HG03064 (cell line): ENCODE data around the gene EML3.
"Not testable (repeated sequence)": the region's sequence is repeated elsewhere in the genome, so short reads cannot be mapped to it uniquely, and the experiment has no call there.

Experiments
- ATAC-seq: cut with Tn5 transposase; IDR thresholded peaks from one replicate; pipeline ENCODE4 v1.9.1; 2021; ENCODE audit warnings: low read depth; ENCODE audit not compliant: unreplicated experiment

The EML3 gene

DNA sequence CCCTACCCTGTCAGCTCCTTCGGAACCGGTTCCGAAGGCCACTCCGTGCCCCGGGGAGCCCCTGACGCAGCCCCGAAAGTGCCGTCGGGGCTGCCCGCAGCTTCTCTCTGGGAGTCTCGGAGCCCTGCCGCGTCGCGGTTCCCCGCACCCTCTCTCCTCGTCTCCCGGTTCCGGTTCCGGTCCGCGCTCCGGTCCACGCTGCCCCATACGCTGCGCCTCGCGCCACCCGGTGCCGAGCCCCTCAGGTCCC, 11.5 kb downstream of the EML3 start:
- ATAC-seq, result no peak

GRCh38 chr11:62600367-62601121, 12.0 kb downstream of the EML3 start:
- ATAC-seq, result no peak

- ATAC-seq, result no peak
Measured at GRCh38 chr11:62599901-62600300, 12.7 kb downstream of the EML3 start.

DNA sequence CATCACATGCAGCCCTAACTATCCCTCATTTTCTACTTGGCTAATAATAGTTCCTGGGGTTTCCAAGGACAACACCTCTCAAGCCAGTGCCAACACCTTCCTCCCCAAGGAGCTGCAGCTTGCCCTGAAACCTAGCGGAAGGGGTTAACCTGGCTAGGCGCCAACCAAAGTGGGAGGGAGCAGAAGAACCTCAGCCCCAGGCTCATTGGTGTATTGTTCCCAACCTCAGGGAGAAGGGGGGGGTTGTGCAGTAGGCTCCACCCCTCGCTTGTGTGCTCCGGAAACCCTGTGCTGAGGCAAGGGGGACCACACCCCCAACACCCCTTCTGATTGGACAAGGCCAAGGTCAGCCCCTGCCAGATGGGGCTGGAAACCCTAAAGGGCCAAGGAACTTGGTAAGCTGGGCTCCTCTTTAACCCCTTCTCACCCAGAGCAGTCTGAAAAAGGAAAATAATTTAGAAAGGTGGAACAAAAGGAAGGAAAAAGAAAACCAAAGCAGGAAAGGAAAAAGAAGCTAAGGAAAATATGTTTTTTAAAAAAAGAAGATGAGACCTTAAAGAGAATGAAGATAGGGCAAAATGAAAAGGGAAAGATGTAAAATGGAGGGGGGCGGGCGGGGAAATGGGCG, 13.4 kb downstream of the EML3 start:
- ATAC-seq, result peak; percentile 36

- ATAC-seq, result no peak
Measured at GRCh38 chr11:62595124-62595523, 17.5 kb downstream of the EML3 start.

- no peak for ATAC-seq
Measured at GRCh38 chr11:62593434-62594044, 19.0 kb downstream of the EML3 start.

DNA sequence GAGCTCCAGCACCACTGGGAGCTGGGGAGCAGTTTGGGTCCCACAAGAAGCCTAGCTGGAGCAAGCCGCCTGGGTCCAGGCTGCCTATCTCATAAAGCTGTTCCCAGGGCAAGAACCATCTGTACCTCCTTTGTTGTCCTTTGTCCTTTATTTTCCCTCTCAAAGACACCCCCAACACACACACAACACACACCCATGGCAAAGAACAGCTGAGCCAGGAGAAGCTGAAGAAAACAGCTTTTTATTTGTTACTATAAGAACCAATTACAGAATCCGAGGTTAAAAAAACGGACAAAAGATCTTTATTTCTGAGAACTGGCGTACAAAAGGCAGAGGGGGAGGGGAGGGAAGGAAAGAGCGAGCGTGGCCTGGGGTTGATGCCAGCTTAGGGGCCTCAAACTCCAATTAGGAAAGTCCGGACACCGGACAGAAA, 19.6 kb downstream of the EML3 start:
- ATAC-seq, result no peak

DNA sequence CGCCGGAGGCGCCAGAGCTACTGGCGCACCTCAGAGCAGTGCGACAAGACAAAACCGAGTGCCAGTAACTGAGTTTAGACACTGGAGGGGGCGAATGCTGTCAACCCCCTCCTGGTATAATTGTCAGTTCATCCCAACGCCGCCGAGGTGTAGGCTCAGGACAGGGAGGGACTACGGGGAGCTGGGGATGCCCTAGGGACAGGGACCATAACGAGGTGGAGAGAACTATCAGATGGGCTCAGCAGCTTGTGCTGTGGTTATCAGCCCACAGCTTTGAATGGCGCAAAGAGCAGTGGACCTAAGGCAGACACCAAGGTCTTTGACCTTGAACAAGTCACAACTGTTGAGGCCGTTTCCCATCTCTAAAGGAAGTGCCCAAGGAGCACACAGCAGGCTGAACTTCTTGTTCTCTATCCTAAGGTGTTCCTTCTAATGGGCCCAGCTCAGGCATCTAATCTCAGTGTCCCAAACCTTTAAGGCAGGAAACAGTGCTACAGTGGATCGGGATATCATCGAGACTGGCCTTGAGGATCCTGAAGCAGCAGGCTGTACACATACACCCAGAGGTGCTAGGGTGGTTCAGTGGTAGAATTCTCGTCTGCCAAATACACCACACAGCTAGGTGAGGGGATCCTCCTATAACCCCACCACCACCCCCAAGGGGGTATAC, 20.3 kb downstream of the EML3 start:
- ATAC-seq, result peak; percentile 5

DNA sequence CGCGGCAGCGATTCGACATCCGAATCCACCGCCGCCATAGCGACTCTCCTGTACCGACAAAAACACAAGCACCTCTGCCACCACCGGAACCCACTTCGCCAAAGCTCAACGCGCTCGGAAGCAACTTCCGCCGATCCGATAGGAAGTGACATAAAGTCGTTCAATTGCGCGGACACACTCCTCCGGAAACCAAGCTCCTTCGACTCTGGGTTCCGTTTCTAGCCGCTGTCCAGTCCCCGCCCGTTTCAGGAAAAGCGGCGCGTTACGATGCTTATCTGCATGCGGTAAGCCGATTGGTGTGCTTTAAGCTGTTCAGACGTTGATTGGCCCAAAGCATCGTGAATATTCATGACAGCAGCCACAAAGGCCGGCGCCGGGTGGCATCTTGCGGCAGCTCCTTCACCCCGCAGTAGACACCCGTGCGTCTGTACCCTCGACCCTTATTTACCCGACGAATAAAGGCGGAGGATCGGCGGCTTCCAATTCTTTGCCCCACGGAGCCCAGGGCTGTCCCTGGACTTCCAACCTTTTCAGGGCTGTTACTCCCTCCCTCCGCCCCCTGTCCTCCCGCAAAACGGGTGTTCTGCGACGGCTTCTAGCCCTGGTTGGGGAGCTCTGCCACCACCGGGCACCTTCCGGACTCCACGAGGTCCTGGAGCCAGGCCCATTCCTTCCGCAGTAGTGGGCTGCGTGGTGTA, 21.0 kb downstream of the EML3 start, which contains the start of gene TUT1:
Gene TUT1, minus strand, starts transcription at position 76 of the 698 bp plus-strand sequence. Its CDS starts 38 bp downstream, at position 38.
- ATAC-seq, result peak; percentile 74

DNA sequence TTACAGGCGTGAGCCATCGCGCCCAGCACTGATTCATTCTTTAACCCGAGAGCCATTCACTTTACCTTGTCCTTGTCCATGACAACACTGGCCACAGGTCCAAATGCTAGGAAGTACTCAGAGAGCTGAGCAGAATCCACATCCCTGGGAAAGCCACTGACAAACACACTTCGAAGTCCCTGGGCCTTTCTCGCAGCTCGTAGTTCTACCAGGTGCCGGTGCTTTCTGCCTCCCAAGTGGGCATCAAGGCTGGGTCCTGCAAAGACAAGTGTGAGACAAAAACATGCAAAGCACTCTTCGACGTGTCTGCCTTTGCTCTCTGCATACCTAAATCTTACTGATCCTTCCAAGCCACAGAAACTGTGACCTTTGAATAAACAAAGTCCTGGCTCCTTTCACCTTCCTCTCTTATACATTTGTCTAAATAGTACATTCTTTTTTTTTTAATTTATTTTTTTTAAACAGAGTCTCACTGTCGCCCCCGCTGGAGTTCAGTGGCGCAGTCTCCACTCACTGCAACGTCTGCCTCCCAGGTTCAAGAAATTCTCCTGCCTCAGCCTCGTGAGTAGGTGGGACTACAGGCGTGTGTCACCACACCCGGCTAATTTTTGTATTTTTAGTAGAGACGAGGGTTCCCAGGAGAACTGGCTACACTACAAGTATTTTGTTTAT, 23.5 kb downstream of the EML3 start:
- no peak for ATAC-seq

GRCh38 chr11:62585356-62585755, 27.2 kb downstream of the EML3 start:
- ATAC-seq, result not testable (repeated sequence)

DNA sequence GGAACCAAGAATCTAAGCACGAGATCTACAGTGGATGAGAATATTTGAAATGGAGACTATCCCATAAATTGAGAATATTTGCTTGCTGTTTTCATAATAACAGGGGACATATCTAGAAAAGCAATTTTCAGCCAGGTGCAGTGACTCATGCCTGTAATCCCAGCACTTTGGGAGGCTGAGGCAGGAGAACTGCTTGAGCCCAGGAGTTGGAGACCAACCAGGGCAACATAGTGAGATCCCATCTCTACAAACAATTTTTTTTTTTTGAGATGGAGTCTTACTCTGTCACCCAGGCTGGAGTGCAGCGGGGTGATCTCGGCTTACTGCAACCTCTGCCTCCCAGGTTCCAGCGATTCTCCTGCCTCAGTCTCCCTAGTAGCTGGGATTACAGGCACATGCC, 30.8 kb downstream of the EML3 start:
- ATAC-seq, result not testable (repeated sequence)

- ATAC-seq, result no peak
Measured at GRCh38 chr11:62580959-62581715, 31.4 kb downstream of the EML3 start.

DNA sequence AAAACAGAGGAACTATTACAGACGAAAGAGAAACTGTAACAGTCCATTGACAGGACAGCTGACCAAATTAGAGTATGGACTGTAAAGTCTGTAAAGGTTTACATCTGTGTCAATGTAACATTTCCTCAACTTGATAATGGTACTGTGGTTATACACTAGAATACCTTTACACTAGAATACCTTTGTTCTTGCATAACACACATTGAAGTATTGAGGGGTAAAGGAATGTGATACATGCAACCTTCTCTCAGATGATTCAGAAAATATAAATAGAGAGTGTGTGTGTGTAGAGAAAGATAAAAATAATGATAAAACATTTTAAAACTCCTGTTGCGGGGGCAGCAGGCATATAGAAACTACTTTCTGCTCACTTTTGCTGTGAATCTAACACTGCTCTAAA, 33.3 kb downstream of the EML3 start:
- no peak for ATAC-seq

- no peak for ATAC-seq
Measured at GRCh38 chr11:62578541-62578940, 34.0 kb downstream of the EML3 start.

DNA sequence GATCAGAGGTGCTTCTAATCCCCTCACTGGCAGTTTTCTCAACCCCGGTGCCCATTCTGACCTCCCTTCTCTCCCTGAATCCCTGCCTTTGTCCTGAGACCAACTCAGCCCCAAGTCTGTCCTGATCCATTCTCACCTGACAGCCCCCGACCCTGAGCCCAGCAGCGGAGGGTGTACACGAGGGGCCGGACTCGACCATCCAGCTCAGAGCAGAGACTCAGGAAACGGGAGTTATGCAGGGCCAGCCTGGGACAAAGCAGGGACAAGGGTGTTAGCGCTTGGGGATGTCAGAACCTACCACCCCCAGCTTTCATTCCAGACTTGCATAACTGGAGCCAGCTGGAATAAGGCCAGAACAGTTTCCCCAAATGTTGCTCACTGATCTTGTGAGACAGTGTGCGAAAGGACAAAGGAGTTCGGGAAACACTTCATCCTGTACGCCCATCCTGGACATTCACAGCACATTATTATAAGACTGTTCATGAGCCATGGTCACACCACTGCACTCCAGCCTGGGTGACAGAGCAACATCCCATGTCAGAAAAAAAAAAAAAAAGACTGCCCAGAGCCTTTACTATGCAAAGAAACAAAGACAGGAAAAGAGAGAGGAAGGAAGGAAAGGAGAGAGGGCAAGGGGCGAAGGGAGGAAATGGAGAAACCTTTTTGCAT, 35.4 kb downstream of the EML3 start:
- ATAC-seq, result no peak

GRCh38 chr11:62575837-62576236, 36.7 kb downstream of the EML3 start:
- no peak for ATAC-seq

GRCh38 chr11:62575156-62575555, 37.4 kb downstream of the EML3 start:
- ATAC-seq, result no peak
